GM23338 (cell line): ENCODE measurements around the gene CGB3. TPM values are rescaled to one million over a fixed set of nuclear protein-coding genes. Genes with fewer than 3 reads are reported as not detected.

Experiments used
- ATAC-seq: fragments of 200-7000 bp; cut with Tn5 transposase; 3 replicates; pipeline ENCODE4 v1.9.1; 2020
- DNase-seq: peaks from one replicate; pipeline ENCODE4 v3.0.0-alpha.2; 2015; ENCODE audit warnings: low spot score
- H2AFZ ChIP-seq: fragments of 200-600 bp; sonication (generic); 2 replicates; pipeline ENCODE4 v1.8.0; 2016; ENCODE audit warnings: antibody characterized with exemption, mild to moderate bottlenecking, moderate library complexity
- H3F3A ChIP-seq: fragments of 200-600 bp; sonication (generic); replicated peaks from 2 replicates; pipeline ENCODE4 v1.8.0; 2017; ENCODE audit warnings: antibody characterized with exemption, mixed run types, low read depth
- H3K27ac ChIP-seq: fragments of 200-600 bp; sonication (generic); 2 replicates; pipeline ENCODE4 v1.6.1; 2016; ENCODE audit warnings: low read depth
- H3K27me3 ChIP-seq: fragments of 200-600 bp; sonication (generic); 2 replicates; pipeline ENCODE4 v1.8.0; 2016; ENCODE audit warnings: mild to moderate bottlenecking, mixed run types, moderate library complexity; ENCODE audit not compliant: insufficient read depth
- H3K36me3 ChIP-seq: fragments of 200-600 bp; sonication (generic); 2 replicates; pipeline ENCODE4 v1.8.0; 2016; ENCODE audit warnings: mild to moderate bottlenecking; ENCODE audit not compliant: insufficient read depth
- H3K4me1 ChIP-seq: fragments of 200-600 bp; sonication (generic); 2 replicates; pipeline ENCODE4 v1.8.0; 2016; ENCODE audit warnings: mild to moderate bottlenecking, moderate library complexity; ENCODE audit not compliant: insufficient read depth
- H3K4me2 ChIP-seq: fragments of 200-600 bp; sonication (generic); 2 replicates; pipeline ENCODE4 v1.7.1; 2017; ENCODE audit warnings: mixed run types
- H3K4me3 ChIP-seq: fragments of 200-600 bp; sonication (generic); 2 replicates; pipeline ENCODE4 v1.6.1; 2016; ENCODE audit warnings: mixed run types
- H3K79me2 ChIP-seq: fragments of 200-600 bp; sonication (generic); replicated peaks from 2 replicates; pipeline ENCODE4 v1.8.0; 2017; ENCODE audit warnings: mild to moderate bottlenecking; ENCODE audit not compliant: insufficient read depth
- H3K9me2 ChIP-seq: fragments of 200-600 bp; sonication (generic); 2 replicates; pipeline ENCODE4 v1.8.0; 2017; ENCODE audit not compliant: insufficient read depth
- H4K20me1 ChIP-seq: fragments of 200-600 bp; sonication (generic); replicated peaks from 2 replicates; pipeline ENCODE4 v1.8.0; 2017; ENCODE audit warnings: mild to moderate bottlenecking; ENCODE audit not compliant: insufficient read depth
- H3K27ac Mint-ChIP-seq: 2 replicates; pipeline ENCODE4 v1.8.0; 2020; ENCODE audit warnings: inconsistent platforms, mild to moderate bottlenecking, moderate library complexity, mixed read lengths
- H3K27me3 Mint-ChIP-seq: 3 replicates; pipeline ENCODE4 v1.8.0; 2022; ENCODE audit warnings: low read depth, mild to moderate bottlenecking, moderate library complexity, mixed read lengths, inconsistent platforms; ENCODE audit not compliant: insufficient read depth, poor library complexity
- H3K36me3 Mint-ChIP-seq: 3 replicates; pipeline ENCODE4 v1.8.0; 2021; ENCODE audit warnings: low read depth, mild to moderate bottlenecking, inconsistent platforms, moderate library complexity, mixed read lengths
- H3K4me1 Mint-ChIP-seq: 3 replicates; pipeline ENCODE4 v1.8.0; 2020; ENCODE audit warnings: mild to moderate bottlenecking, inconsistent platforms, mixed read lengths
- H3K4me3 Mint-ChIP-seq: 3 replicates; pipeline ENCODE4 v1.8.0; 2021; ENCODE audit warnings: moderate library complexity, mild to moderate bottlenecking, inconsistent platforms, mixed read lengths
- H3K9me3 Mint-ChIP-seq: 3 replicates; pipeline ENCODE4 v1.8.0; 2020; ENCODE audit warnings: moderate library complexity, mild to moderate bottlenecking, inconsistent platforms, mixed read lengths
- CREB1 ChIP-seq: fragments of 250-450 bp; sonication (Bioruptor Pico); IDR thresholded peaks from 2 replicates; pipeline ENCODE4 v1.5.0; 2020; ENCODE audit warnings: low read depth, mild to moderate bottlenecking, moderate library complexity
- CTCF ChIP-seq, 2 experiments: fragments of 200-600 bp in 1 of 2; sonication (generic) in 1 of 2; conservative IDR thresholded peaks; 2 replicates each; pipeline versions ENCODE4 v1.5.1 to v1.6.1; 2016 to 2017; ENCODE audit warnings: antibody characterized with exemption in 2 of 2, low read depth in 2 of 2, mild to moderate bottlenecking in 2 of 2, moderate library complexity in 1 of 2
- ETS1 ChIP-seq: IDR thresholded peaks from 2 replicates; pipeline ENCODE4 v1.6.1; 2016; ENCODE audit warnings: antibody characterized with exemption
- EZH2 ChIP-seq: fragments of 200-600 bp; sonication (generic); IDR thresholded peaks from one replicate; pipeline ENCODE4 v1.8.0; 2017; ENCODE audit warnings: antibody characterized with exemption, mild to moderate bottlenecking, low read depth; ENCODE audit not compliant: unreplicated experiment
- EZH2phosphoT487 ChIP-seq: fragments of 200-600 bp; sonication (generic); IDR thresholded peaks from one replicate; pipeline ENCODE4 v1.8.1; 2018; ENCODE audit warnings: antibody characterized with exemption; ENCODE audit not compliant: unreplicated experiment
- JUNB ChIP-seq: IDR thresholded peaks from one replicate; pipeline ENCODE4 v1.6.1; 2016; ENCODE audit warnings: antibody characterized with exemption; ENCODE audit not compliant: unreplicated experiment
- NANOG ChIP-seq: IDR thresholded peaks from 2 replicates; pipeline ENCODE4 v1.6.1; 2016; ENCODE audit warnings: antibody characterized with exemption, borderline replicate concordance
- POLR2AphosphoS5 ChIP-seq: IDR thresholded peaks from 2 replicates; pipeline ENCODE4 v1.6.1; 2016; ENCODE audit warnings: antibody characterized with exemption, low read depth
- REST ChIP-seq: IDR thresholded peaks from one replicate; pipeline ENCODE4 v1.6.1; 2018; ENCODE audit warnings: antibody characterized with exemption; ENCODE audit not compliant: unreplicated experiment
- STAT1 ChIP-seq: IDR thresholded peaks from one replicate; pipeline ENCODE4 v1.6.1; 2016; ENCODE audit warnings: antibody characterized with exemption; ENCODE audit not compliant: unreplicated experiment
- ZNF114 ChIP-seq: fragments of 250-450 bp; sonication (Bioruptor Pico); IDR thresholded peaks from 2 replicates; pipeline ENCODE4 v1.5.0; 2020; ENCODE audit warnings: mild to moderate bottlenecking, moderate library complexity
- ZNF331 ChIP-seq: fragments of 250-450 bp; sonication (Bioruptor Pico); IDR thresholded peaks from 2 replicates; pipeline ENCODE4 v1.5.0; 2020; ENCODE audit warnings: low read depth, mild to moderate bottlenecking, moderate library complexity
- ZNF462 ChIP-seq: fragments of 250-450 bp; sonication (Bioruptor Pico); IDR thresholded peaks from 2 replicates; pipeline ENCODE4 v1.5.0; 2020; ENCODE audit warnings: mild to moderate bottlenecking, moderate library complexity
- polyA plus RNA-seq: library from polyadenylated mRNA; unstranded; fragments of >200 nt; fragmentation: Nextera tagmentation; extraction: Ambion mirVana; gene quantifications from 2 replicates; pipeline ENCODE4 v1.2.1, GENCODE V29; 2016
- total RNA-seq: library from RNA; depleted of rRNA; stranded (reverse); fragments of >200 nt; shearing (Covaris generic); gene quantifications from 2 replicates; pipeline ENCODE4 v1.2.3, GENCODE V29; 2014

The CGB3 gene
- total and polyA plus RNA-seq, 2 experiments from 2014 or later: not detected

- H2AFZ ChIP-seq: no peak overlapping the region
- H3K36me3 ChIP-seq: peaks cover 6% of the 10 kb centered on the region
- no peaks in the 10 kb centered on the region for H3K27me3 ChIP-seq
- peaks cover 24% of the 10 kb centered on the region for H3K4me1 Mint-ChIP-seq
- no peak overlapping the region; the same call in 2 of the 3 replicates for H3K4me3 Mint-ChIP-seq
- no peak for DNase-seq
- H3F3A ChIP-seq: 0 out of 2 replicates have a peak, but pooled peaks cover 3% of the 10 kb centered on the region
- H4K20me1 ChIP-seq: peaks cover 6% of the 10 kb centered on the region
- peaks cover 13% of the 10 kb centered on the region; the same call in 1 of the 2 replicates for H3K4me1 ChIP-seq
- no peak overlapping the region for H3K27ac ChIP-seq
- H3K4me2 ChIP-seq: no peak overlapping the region
- H3K9me2 ChIP-seq: no peaks in the 10 kb centered on the region
- H3K36me3 Mint-ChIP-seq: peaks cover 42% of the 10 kb centered on the region
- peaks cover 14% of the 10 kb centered on the region for H3K27me3 Mint-ChIP-seq
- H3K9me3 Mint-ChIP-seq: no peaks in the 10 kb centered on the region
- H3K27ac Mint-ChIP-seq: no peak overlapping the region
- no peak for TF ChIP-seq NANOG
- TF ChIP-seq ZNF114 (CRISPR knock-in tag): no peak
- no peak for TF ChIP-seq ETS1
- TF ChIP-seq EZH2: no peak
- TF ChIP-seq ZNF462 (CRISPR knock-in tag): no peak
- TF ChIP-seq EZH2phosphoT487: no peak
- no peak for TF ChIP-seq JUNB
- no peak for TF ChIP-seq ZNF331 (CRISPR knock-in tag)
- TF ChIP-seq CTCF (conservative IDR thresholded peaks at IDR 0.05; ENCODE audit: low read depth in 2 of 2): no peak
- TF ChIP-seq POLR2AphosphoS5: no peak
- TF ChIP-seq CREB1 (CRISPR knock-in tag): no peak
- no peak for TF ChIP-seq STAT1
- no peak for TF ChIP-seq REST
- no peak for ATAC-seq
- no peak overlapping the region for H3K4me3 ChIP-seq
- H3K79me2 ChIP-seq: peaks cover 31% of the 10 kb centered on the region
Observed at GRCh38 chr19:48990400-48990799, 33.7 kb downstream of the CGB3 start.
